Transverse colon (tissue), 4 donors: ENCODE measurements around the gene PFN2.

Source experiments
- POLR2AphosphoS5 ChIP-seq, 3 donors: sonication (generic); formaldehyde crosslinking; IDR thresholded peaks; one replicate each; pipeline ENCODE4 v1.6.1; 2016; ENCODE audit warnings: antibody characterized with exemption in 3 of 3
- TF ChIP-seq, protein P1 (sequence below), 5 experiments: fragments of 200-600 bp in 3 of 5; fragments of 450-650 bp in 2 of 5; sonication (generic) in 3 of 5; IDR thresholded peaks; 1 replicate in 2 of 5; 2 replicates in 3 of 5; pipeline ENCODE4 v1.5.1; 2016 to 2017; ENCODE audit warnings: antibody characterized with exemption in 5 of 5, inconsistent platforms in 3 of 5, mild to moderate bottlenecking in 2 of 5, moderate library complexity in 1 of 5

DNA sequence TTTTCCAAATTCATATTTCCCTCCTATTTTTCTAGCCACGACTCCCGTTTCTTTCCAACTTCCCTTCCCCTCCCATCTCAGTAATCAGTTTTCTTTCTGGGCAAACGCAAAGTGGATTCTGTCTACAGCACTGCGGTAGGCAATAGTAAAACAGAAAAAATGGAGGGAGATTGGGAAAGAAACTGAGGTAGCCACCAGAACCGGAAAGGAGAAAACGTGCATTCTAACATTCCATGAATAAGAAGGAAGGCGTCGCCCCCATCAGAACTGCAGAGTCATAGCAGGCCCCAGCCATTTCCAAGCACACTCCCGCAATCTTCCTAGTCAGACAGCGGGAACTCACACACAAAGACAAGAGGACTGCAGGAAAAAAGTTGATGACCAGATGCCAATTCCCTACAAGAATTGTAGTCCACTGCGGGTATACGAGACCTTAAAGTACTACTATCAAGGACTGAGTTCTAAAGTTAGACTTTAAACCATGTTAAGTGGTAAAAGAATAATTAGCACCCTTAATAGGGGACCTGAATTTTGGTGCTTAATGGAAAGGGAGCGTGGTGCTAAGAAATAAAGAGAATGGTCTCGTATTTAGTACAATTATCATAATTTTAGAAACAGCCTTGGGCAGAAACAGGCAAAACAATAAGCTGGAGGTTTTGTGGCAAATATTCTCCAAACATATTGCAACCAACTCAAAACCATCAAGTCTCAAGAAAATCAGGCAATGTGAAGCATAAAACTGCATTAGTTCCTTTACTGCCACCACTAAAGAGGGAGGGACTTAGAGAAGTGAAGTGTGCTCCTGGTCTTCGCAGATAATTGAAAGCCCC, 1.4 kb downstream of the PFN2 start:
- TF ChIP-seq, protein P1, sequence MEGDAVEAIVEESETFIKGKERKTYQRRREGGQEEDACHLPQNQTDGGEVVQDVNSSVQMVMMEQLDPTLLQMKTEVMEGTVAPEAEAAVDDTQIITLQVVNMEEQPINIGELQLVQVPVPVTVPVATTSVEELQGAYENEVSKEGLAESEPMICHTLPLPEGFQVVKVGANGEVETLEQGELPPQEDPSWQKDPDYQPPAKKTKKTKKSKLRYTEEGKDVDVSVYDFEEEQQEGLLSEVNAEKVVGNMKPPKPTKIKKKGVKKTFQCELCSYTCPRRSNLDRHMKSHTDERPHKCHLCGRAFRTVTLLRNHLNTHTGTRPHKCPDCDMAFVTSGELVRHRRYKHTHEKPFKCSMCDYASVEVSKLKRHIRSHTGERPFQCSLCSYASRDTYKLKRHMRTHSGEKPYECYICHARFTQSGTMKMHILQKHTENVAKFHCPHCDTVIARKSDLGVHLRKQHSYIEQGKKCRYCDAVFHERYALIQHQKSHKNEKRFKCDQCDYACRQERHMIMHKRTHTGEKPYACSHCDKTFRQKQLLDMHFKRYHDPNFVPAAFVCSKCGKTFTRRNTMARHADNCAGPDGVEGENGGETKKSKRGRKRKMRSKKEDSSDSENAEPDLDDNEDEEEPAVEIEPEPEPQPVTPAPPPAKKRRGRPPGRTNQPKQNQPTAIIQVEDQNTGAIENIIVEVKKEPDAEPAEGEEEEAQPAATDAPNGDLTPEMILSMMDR (IDR thresholded peaks at IDR 0.05) = peak in 1 of 5 experiments; percentile 12
- peak; percentile 12 to 40 (median 15) for TF ChIP-seq POLR2AphosphoS5 (IDR thresholded peaks at IDR 0.05)
